ENCODE measurements around the gene MEIS2.

MEIS2 gene

DNA sequence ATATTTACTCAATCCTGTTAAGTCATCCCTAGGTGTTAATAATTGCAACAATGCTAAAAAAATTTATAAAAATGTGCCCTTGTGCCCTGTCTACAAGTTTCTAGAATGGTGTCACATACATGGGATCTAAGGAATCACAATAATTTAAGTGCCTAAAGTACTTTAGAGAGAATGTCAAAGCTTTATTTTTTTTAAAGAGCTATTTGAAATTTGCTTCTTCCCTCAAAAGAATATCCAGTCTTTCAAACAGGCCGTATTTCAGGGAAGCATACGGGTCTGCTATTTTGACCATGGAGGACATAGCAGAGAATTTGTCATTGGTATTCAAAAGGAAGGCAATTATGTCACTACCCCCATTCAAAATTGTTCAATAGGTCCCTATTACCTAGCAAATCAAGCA, 29.7 kb downstream of the MEIS2 start:
- no peak for DNase-seq

- no peak for DNase-seq
Measured at GRCh38 chr15:37061996-37062395, 38.4 kb downstream of the MEIS2 start.

GRCh38 chr15:37059086-37059485, 41.3 kb downstream of the MEIS2 start:
- no peak for DNase-seq

DNA sequence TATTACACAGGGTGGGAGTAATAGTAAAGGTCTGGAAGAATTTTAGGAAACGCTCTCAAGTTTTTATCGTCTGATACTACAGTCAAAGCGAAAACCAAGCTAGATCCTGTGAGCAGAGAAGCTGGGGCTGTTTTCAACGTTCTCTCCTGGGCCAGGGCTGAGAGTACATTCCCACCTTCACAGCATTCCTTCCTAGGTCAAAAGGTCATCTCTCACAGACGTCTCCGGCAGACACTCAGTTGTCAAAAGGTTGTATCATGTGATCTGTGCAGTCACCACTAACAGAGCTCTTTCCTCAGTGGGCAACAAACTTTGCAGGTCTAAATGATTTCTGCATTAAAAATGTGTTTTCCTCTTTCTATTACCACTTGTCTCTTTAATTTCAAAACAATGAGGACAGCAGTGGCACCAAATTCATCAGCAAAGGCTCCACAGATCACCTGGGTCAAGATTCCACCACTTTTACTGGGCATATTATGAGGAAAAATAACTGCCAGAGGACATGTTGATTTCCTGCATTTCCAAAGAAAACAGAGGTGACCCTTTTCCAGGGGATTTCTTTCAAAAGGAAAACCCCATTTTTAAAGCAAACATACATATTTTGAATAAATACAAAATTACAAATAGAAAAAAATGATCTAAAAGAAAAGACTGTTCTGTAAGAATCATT, 41.9 kb downstream of the MEIS2 start:
- no peak for DNase-seq

DNA sequence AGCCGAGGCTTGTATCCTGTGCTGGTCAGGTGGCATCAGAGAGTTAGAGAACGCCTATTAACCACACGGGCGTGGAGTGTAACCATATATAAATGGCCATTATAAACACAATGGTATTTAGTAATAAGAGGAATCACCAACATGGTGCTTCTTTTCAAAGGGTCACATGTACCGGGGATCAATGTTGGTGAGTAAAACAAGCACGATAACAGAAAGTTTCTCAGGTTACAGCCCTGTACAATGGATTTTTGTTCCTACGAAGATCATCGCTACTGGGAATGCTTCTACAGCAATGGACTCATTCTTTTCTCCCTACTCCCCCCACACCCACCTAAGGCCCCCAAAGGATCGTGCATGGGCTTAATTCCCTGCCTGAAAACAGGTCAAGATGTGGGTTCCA, 42.5 kb downstream of the MEIS2 start:
- no peak for DNase-seq

GRCh38 chr15:37057256-37057655, 43.1 kb downstream of the MEIS2 start:
- no peak for DNase-seq

DNA sequence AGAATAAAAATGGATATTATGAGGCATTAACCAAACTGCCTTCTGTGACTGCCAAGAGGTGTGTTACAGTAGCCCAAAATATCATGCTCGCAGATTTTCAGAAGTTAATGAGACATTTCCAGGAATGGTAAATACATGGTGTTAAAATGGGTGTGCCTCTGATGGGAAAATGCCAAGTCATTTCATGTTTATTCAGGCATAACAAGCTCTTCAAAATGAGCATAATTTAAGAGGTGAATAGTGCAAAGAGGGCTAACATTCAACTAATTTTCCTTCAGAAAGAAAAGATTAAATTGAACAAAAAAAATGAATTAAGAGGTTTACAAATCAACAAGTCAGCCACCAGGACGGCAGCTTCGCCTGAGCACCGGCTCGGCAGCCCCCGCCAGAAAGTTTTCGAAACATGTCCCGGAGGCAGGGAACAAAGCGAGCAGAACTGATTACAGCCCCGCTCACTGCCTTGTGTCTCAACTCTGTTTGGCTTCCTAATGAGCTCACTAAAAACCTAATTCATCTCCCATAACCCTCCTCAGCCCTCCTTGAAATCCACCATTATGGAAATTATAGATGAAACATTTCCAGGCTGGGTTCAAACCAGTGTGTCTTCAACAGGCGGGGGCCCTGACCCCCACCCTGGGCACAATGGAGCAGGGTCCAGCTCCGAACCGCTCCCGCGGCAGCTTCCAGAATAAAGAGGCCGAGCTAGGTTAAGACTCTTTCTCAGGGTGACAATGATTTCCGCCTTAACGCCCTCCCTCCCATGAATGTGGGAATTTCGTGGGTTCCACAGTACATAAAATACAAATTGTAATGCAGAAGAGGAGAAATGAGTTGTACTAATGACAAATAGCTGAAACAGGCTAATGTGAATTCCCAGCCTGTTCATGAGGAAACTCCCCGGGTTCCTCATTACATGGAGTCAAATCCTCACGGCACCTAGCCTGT, 43.9 kb downstream of the MEIS2 start:
- no peak for DNase-seq

DNA sequence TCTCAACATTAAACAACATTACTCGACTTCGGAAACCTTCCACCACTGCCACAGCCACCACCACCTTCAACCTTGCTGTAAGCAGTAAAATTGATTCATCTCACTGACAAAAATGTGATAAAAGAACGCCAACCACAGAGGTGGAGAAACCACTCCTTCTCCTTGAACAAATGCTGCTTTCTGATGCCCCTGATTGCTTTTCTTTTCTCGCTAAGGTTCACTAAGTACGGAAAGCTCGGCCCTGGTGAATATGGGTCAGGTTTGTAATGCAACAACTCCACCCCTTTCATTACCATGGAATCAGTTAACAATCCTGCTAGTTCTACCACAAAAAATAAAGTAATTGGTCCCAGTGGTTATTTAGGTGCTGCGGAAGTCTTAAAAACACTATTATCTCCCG, 44.9 kb downstream of the MEIS2 start:
- no peak for DNase-seq

DNA sequence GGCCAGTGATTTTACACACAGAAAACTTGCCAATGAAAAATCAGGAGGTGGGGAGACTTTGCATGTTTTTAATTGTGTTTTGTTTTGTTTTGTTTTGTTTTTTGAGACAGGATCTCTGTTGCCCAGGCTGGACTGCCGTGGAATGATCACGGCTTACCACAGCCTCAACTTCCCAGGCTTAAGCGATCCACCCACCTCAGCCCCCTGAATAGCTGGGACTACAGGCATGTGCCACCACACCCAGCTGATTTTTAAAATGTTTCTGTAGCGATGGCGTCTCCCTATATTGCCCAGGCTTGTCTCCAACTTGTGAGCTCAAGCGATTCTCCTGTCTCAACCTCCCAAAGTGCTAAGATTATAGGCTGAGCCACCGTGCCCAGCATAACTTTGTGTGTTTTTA, 46.0 kb downstream of the MEIS2 start:
- DNase-seq, result no peak

DNA sequence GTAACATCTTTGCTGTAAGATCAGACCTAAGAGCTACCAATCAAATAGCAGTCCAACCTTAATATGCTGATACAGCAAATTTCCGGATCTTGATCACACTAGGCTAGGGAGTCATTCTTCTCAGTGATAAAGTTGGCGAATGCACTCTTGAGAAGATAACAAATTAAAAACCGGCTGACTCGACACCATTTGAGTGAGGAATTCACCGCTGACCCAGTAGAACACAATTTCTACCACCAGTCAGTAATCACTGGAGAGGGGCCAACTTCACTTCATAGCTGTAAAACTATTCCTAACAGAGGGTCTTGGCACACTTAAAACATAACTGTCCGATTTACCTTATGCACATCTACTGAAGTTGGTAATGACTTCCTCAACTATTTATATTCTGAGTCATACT, 47.2 kb downstream of the MEIS2 start:
- no peak for DNase-seq

DNA sequence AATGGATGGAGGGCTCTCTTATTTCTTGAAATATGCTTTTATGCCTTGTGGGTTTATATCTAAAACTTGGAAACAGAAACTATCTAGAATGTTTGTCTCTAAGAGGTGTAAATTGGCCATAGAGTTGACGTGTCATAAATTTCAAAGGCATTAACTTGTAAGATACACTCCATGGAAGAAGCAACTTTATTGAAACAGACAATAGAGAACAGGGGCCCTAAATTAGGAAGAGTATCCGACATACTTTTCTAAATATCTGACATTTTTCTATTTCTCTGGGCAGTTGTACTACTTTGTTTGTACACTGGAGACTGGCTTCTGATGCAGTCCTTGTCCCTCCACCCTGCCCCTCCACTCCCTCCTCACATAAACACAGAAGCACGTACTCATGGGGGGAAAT, 50.0 kb downstream of the MEIS2 start:
- DNase-seq, result no peak

DNA sequence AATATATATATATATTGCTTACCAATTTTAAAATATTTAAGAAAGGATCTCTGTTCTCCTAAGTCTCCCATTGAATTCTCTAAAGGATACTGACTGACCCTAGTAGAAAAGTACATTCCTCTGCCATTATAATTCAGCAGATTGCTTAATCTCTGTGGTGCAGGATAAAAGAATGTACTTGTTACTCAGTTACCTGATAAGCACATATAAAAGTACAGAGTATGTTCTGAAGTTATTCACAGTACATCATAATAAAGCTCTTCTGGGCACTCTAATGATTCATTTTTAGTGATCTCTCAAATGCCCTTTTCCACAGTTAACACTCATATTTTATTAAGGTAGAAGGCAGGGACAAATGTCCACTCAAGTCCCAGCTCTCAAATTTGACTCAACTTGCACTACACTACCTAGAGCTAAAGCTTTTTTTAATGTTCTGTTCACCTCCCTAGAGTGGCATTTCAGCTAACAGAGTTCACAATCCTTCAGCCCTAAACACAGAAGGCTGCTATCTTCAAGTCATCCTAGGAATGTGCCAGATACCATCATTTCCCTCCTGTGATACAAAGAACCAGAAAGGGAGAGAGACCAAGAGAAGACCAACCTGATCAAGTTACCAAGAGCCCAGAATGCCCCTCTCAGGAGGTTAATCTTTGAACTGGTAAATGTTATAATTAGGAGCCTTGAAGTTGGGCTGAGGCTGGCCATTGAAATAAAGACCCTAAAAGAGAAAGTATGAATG, 53.3 kb downstream of the MEIS2 start:
- no peak for DNase-seq

- DNase-seq, result no peak
Measured at GRCh38 chr15:37045859-37046740, 54.2 kb downstream of the MEIS2 start.

DNA sequence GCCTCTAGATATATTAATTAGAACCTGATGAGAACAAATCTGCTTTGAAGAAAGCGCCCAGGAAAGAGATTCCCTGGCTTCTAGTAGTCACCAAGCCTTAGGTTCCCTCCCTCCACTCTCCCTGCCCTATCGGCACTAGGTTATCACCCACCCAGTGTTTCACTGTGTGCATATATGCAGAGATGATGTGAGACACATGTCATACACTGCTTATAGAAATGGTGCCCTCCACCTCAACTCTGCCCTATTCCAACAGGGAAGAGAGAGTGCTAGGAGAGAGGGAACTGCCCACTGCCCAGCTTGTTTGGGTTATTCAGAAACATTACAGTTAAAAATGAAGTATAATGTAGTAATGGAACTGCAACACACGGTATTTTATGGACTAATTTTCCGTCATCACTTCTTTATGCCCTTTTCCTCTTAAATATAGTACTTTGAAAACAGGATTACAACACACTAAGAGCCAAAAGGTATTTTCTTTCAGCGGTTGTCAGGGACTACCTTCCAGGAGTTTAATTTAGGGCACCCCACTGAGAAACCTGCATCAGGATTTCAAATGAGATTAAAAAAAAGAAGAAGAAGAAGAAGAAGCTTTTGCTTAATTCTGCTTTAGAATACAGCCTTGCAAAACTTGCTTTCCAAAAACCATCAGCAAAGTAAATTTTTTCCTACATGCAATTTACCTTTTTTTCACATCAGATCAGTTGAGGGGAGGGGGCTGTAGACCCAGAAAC, 55.3 kb downstream of the MEIS2 start:
- no peak for DNase-seq

DNA sequence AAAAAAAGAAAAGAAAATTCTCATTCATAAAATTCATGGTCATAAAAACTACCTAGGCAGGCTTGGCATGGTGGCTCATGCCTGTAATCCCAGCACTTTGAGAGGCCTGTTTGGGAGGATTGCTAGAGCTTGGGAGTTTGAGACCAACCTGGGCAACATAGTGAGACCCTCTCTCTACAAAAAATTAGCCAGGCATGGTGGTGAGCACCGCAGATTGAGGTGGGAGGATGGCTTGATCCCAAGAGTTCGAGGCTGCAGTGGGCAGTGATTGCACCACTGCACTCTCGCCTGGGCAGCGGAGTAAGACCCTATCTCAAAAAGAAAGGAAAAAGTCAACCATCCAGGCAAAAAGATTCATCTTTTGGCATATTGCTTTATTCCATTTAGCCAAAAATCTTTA, 58.5 kb downstream of the MEIS2 start:
- no peak for DNase-seq

- no peak for DNase-seq
Measured at GRCh38 chr15:37041042-37041441, 59.3 kb downstream of the MEIS2 start.

DNA sequence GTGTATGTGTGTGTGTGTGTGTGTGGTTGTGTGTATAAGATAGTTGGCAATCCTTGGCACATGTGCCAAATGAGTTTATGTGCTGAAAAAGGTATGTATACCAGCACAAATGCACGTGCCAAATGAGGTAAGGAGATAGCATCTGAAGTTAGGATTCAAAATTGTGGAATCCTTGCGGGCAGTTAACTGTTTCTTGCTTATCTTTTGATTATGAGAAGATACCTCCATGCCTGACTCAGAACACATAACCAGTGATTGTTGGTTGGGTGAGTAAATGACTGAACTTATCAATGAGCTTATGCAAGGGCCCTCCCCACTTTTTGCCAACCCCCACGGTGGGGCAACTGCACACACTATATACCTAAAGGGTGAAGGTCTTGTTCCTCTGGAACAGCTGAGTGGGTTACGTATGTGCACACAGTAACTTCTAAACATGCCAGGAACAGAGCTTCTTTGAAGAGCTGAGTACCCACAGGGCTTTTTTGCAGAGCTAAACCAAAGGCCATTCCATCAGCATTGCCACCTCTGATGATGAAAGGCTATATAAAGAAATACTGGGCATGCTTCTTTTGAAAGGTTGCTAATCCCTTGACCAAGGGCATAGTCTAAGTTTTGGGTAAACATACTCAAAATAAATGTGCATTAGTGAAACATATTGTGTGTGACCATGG, 60.1 kb downstream of the MEIS2 start:
- no peak for DNase-seq

DNA sequence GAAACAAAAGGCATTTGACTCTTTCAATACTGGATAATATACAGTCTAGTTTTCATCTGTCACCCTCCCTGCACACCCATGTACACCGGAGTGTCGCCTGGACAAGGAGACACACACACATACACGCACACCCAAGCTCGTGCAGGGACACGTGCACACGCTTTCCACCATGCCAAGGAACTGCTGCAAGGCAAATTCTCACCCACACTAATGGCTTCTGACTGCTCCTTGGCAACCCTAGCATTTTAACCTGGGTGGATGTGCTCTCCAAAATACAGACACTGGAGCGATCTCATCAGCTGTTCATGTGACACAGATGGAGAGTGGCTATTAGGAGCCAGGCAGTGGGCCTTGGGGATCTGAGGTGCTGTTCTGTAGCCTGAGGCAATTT, 61.6 kb downstream of the MEIS2 start:
- DNase-seq, result no peak

DNA sequence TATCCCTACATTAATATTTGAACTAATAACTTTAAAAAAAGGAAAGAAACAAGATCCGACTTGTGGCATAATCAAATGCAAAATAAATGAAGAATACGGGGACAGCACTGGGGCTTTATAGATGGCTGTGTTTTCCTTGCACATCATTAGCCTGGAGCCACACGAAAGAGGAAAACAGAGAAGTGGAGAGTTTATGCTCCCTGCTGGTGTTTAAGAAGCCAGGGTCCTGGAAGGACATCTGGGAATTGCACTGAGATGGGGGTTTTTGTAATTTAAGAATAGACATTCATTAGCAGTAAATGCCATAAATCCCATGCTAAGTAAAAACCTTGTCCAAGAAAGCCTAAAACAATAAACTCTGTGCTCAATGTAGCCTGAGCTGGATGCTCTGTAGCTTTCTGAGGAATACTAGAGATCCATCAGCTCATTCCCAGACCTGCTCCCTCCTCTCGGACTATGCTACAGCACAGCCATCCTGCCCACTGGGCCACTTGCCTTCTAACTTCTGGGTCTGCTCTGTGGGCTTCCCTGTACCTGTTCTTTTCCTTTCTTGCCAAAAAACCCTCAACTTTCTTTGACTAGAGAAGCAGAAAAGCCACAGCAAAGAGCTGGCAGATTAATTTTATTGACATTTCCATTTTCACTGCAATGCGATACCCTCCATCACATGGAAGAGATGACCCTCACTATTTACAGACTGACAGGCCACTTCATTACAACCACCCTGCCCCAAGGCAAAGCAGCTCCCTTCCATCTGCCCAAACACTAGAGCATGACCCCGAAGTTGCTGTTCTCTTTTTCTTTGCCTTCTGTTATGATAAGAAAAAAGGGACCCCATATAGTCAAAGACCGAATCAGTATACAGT, 62.3 kb downstream of the MEIS2 start:
- no peak for DNase-seq

DNA sequence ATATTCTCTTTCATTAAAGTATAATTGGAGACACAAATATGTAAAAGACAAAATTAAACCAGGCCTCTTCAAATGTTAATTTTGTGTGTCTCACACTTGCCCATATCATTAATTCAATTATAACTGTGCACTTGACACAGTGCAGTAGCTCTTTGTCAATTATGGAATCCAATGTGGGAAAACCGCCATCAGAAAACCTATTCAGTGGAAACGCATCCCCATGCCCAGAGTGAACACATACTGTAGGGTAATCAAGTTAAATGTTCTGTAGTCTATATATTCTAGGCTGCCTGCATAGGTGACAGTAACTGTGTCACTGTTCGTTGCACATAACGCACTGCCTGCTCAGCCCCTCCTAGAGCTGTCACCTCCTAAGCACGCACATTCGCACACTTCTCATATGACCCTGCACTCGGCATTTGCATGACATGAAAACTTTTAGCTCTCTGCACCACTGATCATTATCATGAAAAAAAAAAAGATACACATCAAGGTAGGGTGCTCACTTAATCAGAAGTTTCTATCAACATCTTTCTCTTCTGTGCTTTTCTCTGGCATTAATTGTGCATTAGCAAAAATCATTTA, 63.2 kb downstream of the MEIS2 start:
- DNase-seq, result no peak
